Measurements from ENCODE around the gene NUP58. TPM values are rescaled to one million over a fixed set of nuclear protein-coding genes. Genes with fewer than 3 reads are reported as not detected.

The NUP58 gene
- total and polyA plus RNA-seq, 10 of the 15 experiments (the other 5 are each of a cell fraction or from before 2014, with no cell fraction given): 12.1 to 78.0 (median 48.9) TPM

DNA sequence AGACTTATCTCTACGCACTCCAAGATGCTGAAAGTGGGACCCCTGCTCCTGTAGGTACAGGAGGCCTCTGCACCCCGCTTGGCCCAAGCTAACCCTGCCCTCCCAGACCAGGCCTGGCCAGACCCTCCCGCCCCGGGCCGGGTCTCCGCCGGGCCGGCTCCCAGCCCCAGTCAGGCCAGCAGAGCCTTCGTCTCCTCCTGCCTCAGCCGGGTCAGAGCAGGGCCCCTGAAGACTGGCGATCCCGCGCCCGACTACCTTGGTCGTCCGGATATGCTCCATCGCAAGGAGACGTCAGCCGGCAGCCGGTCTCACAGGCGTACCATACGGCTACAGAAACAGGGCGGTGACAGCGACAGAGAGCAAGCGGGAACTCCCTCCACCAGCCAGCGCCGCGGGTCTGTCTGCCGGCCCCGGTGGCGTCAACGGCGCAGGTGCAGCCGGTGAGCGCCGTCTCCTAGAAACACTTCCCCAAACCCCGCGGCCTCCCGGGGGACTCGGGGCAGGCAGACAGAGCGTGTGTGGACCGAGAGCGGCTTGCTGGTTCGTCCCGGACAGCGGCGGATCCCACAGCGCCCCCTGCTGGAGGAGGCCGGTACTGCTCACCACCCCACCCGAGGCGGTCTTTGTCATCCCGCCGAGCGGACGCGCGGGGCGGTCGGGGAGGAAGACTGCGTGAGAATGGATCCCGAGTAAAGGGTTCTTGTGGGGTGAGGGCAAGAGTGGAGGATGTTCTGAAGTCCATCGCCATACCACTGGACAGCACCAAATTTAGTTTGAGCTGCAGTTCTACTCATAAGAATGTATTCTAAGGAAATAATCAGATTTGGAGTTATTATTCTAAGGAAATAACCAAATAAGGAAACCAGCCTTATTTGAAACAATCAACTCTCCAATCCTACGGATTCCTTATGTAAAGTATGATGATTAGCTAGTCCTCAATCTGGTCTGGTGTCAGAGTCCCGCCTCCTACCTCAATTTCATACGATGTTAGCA is 14.2 kb upstream of the NUP58 start, which contains the start of gene MTMR6 (continued):
- TF ChIP-seq EGR1 (IDR thresholded peaks at IDR 0.05; ENCODE audit: borderline replicate concordance in 1 of 2, low read depth in 2 of 2, low read length in 2 of 2): peak in 1 of 2 experiments; percentile 70; a peak in 2 of 3 replicates
- TF ChIP-seq GATAD2B (conservative IDR thresholded peaks at IDR 0.05; ENCODE audit: low read depth): no peak; the same call in none of the 2 replicates
- TF ChIP-seq BMI1 (IDR thresholded peaks at IDR 0.05; ENCODE audit: borderline replicate concordance): peak; percentile 81
- no peak for TF ChIP-seq CBX3 (IDR thresholded peaks at IDR 0.05; ENCODE audit: borderline replicate concordance, low read depth)
- TF ChIP-seq, protein P1, sequence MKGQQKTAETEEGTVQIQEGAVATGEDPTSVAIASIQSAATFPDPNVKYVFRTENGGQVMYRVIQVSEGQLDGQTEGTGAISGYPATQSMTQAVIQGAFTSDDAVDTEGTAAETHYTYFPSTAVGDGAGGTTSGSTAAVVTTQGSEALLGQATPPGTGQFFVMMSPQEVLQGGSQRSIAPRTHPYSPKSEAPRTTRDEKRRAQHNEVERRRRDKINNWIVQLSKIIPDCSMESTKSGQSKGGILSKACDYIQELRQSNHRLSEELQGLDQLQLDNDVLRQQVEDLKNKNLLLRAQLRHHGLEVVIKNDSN (IDR thresholded peaks at IDR 0.05; ENCODE audit: borderline replicate concordance, extremely low read length, insufficient read depth, low read depth, low read length): no peak
- no peak for TF ChIP-seq MYC (IDR thresholded peaks at IDR 0.05; ENCODE audit: insufficient read depth, insufficient read length, insufficient replicate concordance, low read length, severe bottlenecking)
- no peak for TF ChIP-seq HDAC6 (IDR thresholded peaks at IDR 0.05; ENCODE audit: unreplicated experiment)
- peak; percentile 51; the same call in 1 of the 2 replicates for TF ChIP-seq CREB1 (IDR thresholded peaks at IDR 0.05; ENCODE audit: low read depth)
- 0 out of 4 replicates have a peak, but pooled peaks of 1 of the 2 experiments have one; percentile 59 for TF ChIP-seq ETV6 (conservative IDR thresholded peaks at IDR 0.05 in 1 of 2, IDR thresholded peaks at IDR 0.05 in 1 of 2; ENCODE audit: borderline replicate concordance in 1 of 2, low read depth in 1 of 2)
- TF ChIP-seq ASH2L (IDR thresholded peaks at IDR 0.05; ENCODE audit: borderline replicate concordance, low read depth): no peak
- TF ChIP-seq ZNF207 (IDR thresholded peaks at IDR 0.05; ENCODE audit: borderline replicate concordance): peak; percentile 84; the same call in 1 of the 2 replicates
- TF ChIP-seq ZNF24 (IDR thresholded peaks at IDR 0.05): no peak
- no peak for TF ChIP-seq SUPT20H (IDR thresholded peaks at IDR 0.05; ENCODE audit: borderline replicate concordance, control insufficient read depth, low read depth, low read length)
- TF ChIP-seq HDGF (IDR thresholded peaks at IDR 0.05): peak; percentile 89; the same call in 1 of the 2 replicates

All from GM12878 (cell line).